GM12878 (cell line): ENCODE measurements around the gene ZNF548. TPM values are rescaled to one million over a fixed set of nuclear protein-coding genes. Genes with fewer than 3 reads are reported as not detected.
A peak's percentile ranks its signal among the peaks of the same experiment; 100 is the strongest.

Experiments used
- EED ChIP-seq: sonication (generic); IDR thresholded peaks from 2 replicates; pipeline ENCODE4 v1.6.1; 2016; ENCODE audit warnings: antibody characterized with exemption, low read depth
- FOXK2 ChIP-seq: fragments of 450-650 bp; IDR thresholded peaks from 2 replicates; pipeline ENCODE4 v1.6.1; 2017; ENCODE audit warnings: mild to moderate bottlenecking, moderate library complexity
- HDAC6 ChIP-seq: fragments of 200-600 bp; sonication (generic); IDR thresholded peaks from one replicate; pipeline ENCODE4 v1.8.0; 2017; ENCODE audit warnings: antibody characterized with exemption; ENCODE audit not compliant: unreplicated experiment
- IKZF1 ChIP-seq: fragments of 450-650 bp; conservative IDR thresholded peaks from 2 replicates; pipeline ENCODE4 v1.6.1; 2017; ENCODE audit warnings: antibody characterized with exemption, mild to moderate bottlenecking
- IRF4 ChIP-seq: IDR thresholded peaks from 2 replicates; pipeline ENCODE4 v1.6.1; 2011; ENCODE audit warnings: low read depth, low read length
- POLR2AphosphoS5 ChIP-seq: IDR thresholded peaks from 2 replicates; pipeline ENCODE4 v1.6.1; 2011; ENCODE audit warnings: mild to moderate bottlenecking, low read length, inconsistent platforms
- POU2F2 ChIP-seq: IDR thresholded peaks from 3 replicates; pipeline ENCODE4 v1.6.1; 2011; ENCODE audit warnings: low read depth, mild to moderate bottlenecking, low read length, borderline replicate concordance
- RAD51 ChIP-seq: fragments of 450-650 bp; IDR thresholded peaks from 2 replicates; pipeline ENCODE4 v1.6.1; 2016; ENCODE audit warnings: moderate library complexity, mild to moderate bottlenecking, inconsistent platforms
- SMARCA5 ChIP-seq: fragments of 450-650 bp; IDR thresholded peaks from 2 replicates; pipeline ENCODE4 v1.6.1; 2017; ENCODE audit warnings: mild to moderate bottlenecking
- SRF ChIP-seq, 2 experiments: IDR thresholded peaks; 2 replicates each; pipeline ENCODE4 v1.6.1; 2011; ENCODE audit warnings: low read depth in 2 of 2, low read length in 2 of 2, mild to moderate bottlenecking in 1 of 2, moderate library complexity in 1 of 2
- TAF1 ChIP-seq: IDR thresholded peaks from 2 replicates; pipeline ENCODE4 v1.6.1; 2011; ENCODE audit warnings: mild to moderate bottlenecking, low read depth, low read length, borderline replicate concordance
- TARDBP ChIP-seq: IDR thresholded peaks from 2 replicates; pipeline ENCODE4 v1.6.1; 2016; ENCODE audit warnings: borderline replicate concordance
- YBX1 ChIP-seq: fragments of 450-650 bp; IDR thresholded peaks from 2 replicates; pipeline ENCODE4 v1.6.1; 2016; ENCODE audit warnings: antibody characterized with exemption
- ZNF687 ChIP-seq: fragments of 450-650 bp; IDR thresholded peaks from 2 replicates; pipeline ENCODE4 v1.6.1; 2017; ENCODE audit warnings: mild to moderate bottlenecking, moderate library complexity
- ZSCAN29 ChIP-seq: fragments of 450-650 bp; IDR thresholded peaks from 2 replicates; pipeline ENCODE4 v1.6.1; 2017; ENCODE audit warnings: mild to moderate bottlenecking, moderate library complexity
- polyA plus RNA-seq, 11 experiments: library from polyadenylated mRNA; depleted of rRNA in 4 of 11; unstranded in 6 of 11; stranded (reverse) in 5 of 11; fragments of >200 nt; fragmentation: Nextera tagmentation in 4 of 11; fragmentation: Illumina TruSeq in 1 of 11; extraction: Ambion mirVana in 4 of 11; extraction: Trizol in 1 of 11; gene quantifications; 1 replicate in 1 of 11; 2 replicates in 10 of 11; pipeline versions ENCODE4 v1.2.1 to v1.2.3, GENCODE V29; 2011 to 2016; ENCODE audit warnings: inconsistent platforms in 2 of 11, missing spikeins in 2 of 11, low read depth in 1 of 11
- total RNA-seq, 4 experiments: library from RNA; depleted of rRNA in 3 of 4; stranded (reverse); fragments of >200 nt in 3 of 4; fragmentation: Illumina TruSeq in 1 of 4; extraction: Trizol in 1 of 4; gene quantifications; 2 replicates each; pipeline versions ENCODE4 v1.2.1 to v1.2.3, GENCODE V29; 2013 to 2021
- TF ChIP-seq, protein P1 (sequence below): IDR thresholded peaks from 2 replicates; pipeline ENCODE4 v1.6.1; 2012; ENCODE audit warnings: low read length, inconsistent platforms
- TF ChIP-seq, protein P2 (sequence below): fragments of 450-650 bp; IDR thresholded peaks from 2 replicates; pipeline ENCODE4 v1.6.1; 2017; ENCODE audit warnings: mild to moderate bottlenecking
- TF ChIP-seq, protein P3 (sequence below), 3 experiments: IDR thresholded peaks in 2 of 3; conservative IDR thresholded peaks in 1 of 3; 2 replicates each; pipeline ENCODE4 v1.5.1; 2011; ENCODE audit warnings: low read depth in 3 of 3, low read length in 3 of 3, mild to moderate bottlenecking in 3 of 3, control low read depth in 2 of 3, moderate library complexity in 2 of 3, inconsistent platforms in 1 of 3, mixed read lengths in 1 of 3; ENCODE audit not compliant: control insufficient read depth in 2 of 3, insufficient read depth in 1 of 3; ENCODE audit errors: extremely low read depth in 1 of 3

ZNF548 gene
- total and polyA plus RNA-seq, 10 of the 15 experiments (the other 5 are each of a cell fraction or from before 2014, with no cell fraction given) = 3.9 to 44.8 (median 16.5) TPM

DNA sequence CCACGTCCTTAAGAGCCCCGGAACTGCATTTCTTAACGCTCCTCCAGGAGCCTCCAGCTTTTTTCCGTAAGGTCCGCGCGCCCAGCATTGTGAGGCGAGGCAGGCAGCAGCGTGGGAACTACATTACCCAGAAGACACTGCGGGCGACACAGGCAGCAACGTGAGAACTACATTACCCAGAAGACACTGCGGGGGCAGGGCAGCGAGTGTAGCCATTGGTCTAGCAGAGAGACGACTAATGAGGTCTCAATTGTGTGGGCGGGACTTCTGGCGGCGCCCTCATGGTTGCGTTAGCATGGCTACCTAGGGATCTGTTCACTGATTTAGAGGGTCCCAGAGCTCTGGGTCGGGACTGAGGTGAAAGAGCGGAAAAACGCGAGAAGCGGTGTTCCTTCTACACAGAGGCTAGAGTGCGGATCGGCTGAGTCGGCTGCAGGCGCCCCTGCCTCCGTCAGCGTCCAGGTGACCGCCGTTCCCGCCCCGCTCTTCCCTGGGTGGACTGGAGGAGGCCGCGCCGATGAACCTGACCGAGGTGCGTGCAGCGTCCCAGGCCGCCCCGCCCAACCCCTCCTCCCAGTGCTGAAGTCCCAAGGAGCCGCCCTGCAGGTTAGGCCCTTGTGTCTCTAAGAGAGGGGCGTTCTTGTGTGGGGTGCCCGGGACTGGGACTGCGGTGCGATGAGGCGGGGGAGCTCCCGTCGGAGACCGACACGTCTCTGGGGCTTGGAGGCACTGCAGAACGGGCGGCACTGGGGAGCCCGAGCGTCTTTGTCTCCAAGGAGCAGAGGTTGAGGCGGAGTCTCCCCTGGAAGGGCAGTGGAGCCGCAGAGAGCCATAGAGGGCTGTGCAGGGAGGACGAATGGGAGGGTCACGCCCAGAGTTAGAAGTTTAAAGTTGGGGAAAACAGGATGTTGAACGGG, 45.7 kb downstream of the ZNF548 start, which contains the start of gene ZNF749 (continued):
- TF ChIP-seq, protein P1, sequence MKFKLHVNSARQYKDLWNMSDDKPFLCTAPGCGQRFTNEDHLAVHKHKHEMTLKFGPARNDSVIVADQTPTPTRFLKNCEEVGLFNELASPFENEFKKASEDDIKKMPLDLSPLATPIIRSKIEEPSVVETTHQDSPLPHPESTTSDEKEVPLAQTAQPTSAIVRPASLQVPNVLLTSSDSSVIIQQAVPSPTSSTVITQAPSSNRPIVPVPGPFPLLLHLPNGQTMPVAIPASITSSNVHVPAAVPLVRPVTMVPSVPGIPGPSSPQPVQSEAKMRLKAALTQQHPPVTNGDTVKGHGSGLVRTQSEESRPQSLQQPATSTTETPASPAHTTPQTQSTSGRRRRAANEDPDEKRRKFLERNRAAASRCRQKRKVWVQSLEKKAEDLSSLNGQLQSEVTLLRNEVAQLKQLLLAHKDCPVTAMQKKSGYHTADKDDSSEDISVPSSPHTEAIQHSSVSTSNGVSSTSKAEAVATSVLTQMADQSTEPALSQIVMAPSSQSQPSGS = no peak
- TF ChIP-seq SMARCA5 (no peak), SRF (IDR thresholded peaks at IDR 0.05; ENCODE audit: low read depth in 2 of 2, low read length in 2 of 2) (no peak), HDAC6 (no peak), IRF4 (no peak), FOXK2 (no peak), ZSCAN29 (no peak), IKZF1 (peak; percentile 98), YBX1 (no peak), TAF1 (peak; percentile 59; the same call in 1 of the 2 replicates), ZNF687 (no peak), POLR2AphosphoS5 (peak; percentile 72; the same call in 1 of the 2 replicates), TARDBP (peak; percentile 94), RAD51 (no peak), EED (no peak), POU2F2 (0 out of 3 replicates have a peak, but pooled peaks have one; percentile 37)
- TF ChIP-seq, protein P2, sequence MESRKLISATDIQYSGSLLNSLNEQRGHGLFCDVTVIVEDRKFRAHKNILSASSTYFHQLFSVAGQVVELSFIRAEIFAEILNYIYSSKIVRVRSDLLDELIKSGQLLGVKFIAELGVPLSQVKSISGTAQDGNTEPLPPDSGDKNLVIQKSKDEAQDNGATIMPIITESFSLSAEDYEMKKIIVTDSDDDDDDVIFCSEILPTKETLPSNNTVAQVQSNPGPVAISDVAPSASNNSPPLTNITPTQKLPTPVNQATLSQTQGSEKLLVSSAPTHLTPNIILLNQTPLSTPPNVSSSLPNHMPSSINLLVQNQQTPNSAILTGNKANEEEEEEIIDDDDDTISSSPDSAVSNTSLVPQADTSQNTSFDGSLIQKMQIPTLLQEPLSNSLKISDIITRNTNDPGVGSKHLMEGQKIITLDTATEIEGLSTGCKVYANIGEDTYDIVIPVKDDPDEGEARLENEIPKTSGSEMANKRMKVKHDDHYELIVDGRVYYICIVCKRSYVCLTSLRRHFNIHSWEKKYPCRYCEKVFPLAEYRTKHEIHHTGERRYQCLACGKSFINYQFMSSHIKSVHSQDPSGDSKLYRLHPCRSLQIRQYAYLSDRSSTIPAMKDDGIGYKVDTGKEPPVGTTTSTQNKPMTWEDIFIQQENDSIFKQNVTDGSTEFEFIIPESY = no peak
- TF ChIP-seq, protein P3, sequence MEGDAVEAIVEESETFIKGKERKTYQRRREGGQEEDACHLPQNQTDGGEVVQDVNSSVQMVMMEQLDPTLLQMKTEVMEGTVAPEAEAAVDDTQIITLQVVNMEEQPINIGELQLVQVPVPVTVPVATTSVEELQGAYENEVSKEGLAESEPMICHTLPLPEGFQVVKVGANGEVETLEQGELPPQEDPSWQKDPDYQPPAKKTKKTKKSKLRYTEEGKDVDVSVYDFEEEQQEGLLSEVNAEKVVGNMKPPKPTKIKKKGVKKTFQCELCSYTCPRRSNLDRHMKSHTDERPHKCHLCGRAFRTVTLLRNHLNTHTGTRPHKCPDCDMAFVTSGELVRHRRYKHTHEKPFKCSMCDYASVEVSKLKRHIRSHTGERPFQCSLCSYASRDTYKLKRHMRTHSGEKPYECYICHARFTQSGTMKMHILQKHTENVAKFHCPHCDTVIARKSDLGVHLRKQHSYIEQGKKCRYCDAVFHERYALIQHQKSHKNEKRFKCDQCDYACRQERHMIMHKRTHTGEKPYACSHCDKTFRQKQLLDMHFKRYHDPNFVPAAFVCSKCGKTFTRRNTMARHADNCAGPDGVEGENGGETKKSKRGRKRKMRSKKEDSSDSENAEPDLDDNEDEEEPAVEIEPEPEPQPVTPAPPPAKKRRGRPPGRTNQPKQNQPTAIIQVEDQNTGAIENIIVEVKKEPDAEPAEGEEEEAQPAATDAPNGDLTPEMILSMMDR (IDR thresholded peaks at IDR 0.05 in 2 of 3, conservative IDR thresholded peaks at IDR 0.05 in 1 of 3; ENCODE audit: control insufficient read depth in 2 of 3, extremely low read depth in 1 of 3, insufficient read depth in 1 of 3, low read depth in 3 of 3, low read length in 3 of 3) = no peak
